Endothelial cell of umbilical vein (primary cell): ENCODE results near the gene CASP12.

ENCODE experiments used
- FOS ChIP-seq: IDR thresholded peaks from 2 replicates; pipeline ENCODE4 v1.6.1; 2011; ENCODE audit warnings: mild to moderate bottlenecking, low read length, moderate library complexity, borderline replicate concordance; ENCODE audit not compliant: insufficient read depth
- TF ChIP-seq, protein P1 (sequence below), 2 donors: IDR thresholded peaks; 1 replicate in 1 of 2; 2 replicates in 1 of 2; pipeline ENCODE4 v1.5.1; 2011; ENCODE audit warnings: low read length in 2 of 2, mild to moderate bottlenecking in 2 of 2, moderate library complexity in 2 of 2, control low read depth in 1 of 2, inconsistent platforms in 1 of 2, low read depth in 1 of 2; ENCODE audit not compliant: insufficient read depth in 1 of 2; ENCODE audit errors: extremely low read depth in 1 of 2

DNA sequence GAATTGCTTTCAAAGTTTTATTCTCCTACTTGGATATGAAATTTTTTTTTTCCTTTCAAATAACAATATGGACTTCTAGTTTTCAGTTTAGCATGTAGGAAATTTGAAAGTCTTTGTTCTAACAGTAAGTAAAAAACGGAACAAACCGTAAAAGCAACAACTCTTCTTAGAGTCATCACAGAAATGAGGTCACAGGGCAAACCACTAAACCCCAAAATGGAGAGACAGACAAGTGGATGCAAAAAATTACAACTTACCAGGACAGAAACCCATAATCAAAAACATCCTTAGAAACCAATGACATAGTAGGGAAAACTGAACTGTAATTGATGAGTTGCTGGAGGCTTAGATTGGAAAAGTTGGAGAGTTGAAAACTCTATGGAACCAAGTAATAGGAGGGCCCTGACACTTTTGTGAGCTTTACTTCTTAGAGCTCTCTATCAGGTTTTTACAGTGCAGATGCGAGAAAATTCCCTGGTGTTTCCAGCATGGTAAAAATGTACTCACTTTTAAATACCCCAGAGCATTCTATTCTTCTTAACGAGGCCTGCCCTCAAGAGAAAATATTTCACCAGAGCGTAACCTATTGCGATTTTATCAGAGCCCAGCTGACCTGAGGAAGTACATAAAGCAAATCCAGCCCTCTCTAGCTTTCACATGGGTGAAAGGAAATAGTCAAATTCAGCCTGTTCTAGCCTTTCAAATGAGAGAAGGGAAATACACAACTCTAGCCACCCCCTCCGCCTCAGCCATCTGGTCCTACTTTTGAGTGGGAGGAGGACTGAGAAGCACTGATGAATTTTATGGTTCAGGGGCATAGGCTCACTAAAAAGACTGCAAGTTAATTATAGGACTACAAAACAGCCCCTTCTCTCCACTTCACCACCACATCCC, 39.1 kb downstream of the CASP12 start:
- no peak for TF ChIP-seq FOS
- TF ChIP-seq, protein P1, sequence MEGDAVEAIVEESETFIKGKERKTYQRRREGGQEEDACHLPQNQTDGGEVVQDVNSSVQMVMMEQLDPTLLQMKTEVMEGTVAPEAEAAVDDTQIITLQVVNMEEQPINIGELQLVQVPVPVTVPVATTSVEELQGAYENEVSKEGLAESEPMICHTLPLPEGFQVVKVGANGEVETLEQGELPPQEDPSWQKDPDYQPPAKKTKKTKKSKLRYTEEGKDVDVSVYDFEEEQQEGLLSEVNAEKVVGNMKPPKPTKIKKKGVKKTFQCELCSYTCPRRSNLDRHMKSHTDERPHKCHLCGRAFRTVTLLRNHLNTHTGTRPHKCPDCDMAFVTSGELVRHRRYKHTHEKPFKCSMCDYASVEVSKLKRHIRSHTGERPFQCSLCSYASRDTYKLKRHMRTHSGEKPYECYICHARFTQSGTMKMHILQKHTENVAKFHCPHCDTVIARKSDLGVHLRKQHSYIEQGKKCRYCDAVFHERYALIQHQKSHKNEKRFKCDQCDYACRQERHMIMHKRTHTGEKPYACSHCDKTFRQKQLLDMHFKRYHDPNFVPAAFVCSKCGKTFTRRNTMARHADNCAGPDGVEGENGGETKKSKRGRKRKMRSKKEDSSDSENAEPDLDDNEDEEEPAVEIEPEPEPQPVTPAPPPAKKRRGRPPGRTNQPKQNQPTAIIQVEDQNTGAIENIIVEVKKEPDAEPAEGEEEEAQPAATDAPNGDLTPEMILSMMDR (IDR thresholded peaks at IDR 0.05; ENCODE audit: extremely low read depth in 1 of 2, insufficient read depth in 1 of 2, low read depth in 1 of 2, low read length in 2 of 2), result no peak
